ENCODE data around the gene TAPBPL.
"Not testable (repeated sequence)": the region's sequence is repeated elsewhere in the genome, so short reads cannot be mapped to it uniquely, and the experiment has no call there.

The TAPBPL gene

GRCh38 chr12:6462234-6462995 is 10.6 kb downstream of the TAPBPL start:
- H3K4me3 ChIP-seq (ENCODE audit: low read depth, low read length), result no peak overlapping the region

- no peak overlapping the region for H3K4me3 ChIP-seq (ENCODE audit: low read depth, low read length)
These were observed 11.4 kb downstream of the TAPBPL start for GRCh38 chr12:6463216-6463615.

- no peak overlapping the region for H3K4me3 ChIP-seq (ENCODE audit: low read depth, low read length)
These were observed 12.0 kb downstream of the TAPBPL start for GRCh38 chr12:6463858-6464257.

- no peak overlapping the region for H3K4me3 ChIP-seq (ENCODE audit: low read depth, low read length)
These were observed 12.7 kb downstream of the TAPBPL start for GRCh38 chr12:6464531-6464930.

- no peak overlapping the region for H3K4me3 ChIP-seq (ENCODE audit: low read depth, low read length)
These were observed 13.8 kb downstream of the TAPBPL start for GRCh38 chr12:6465467-6466183.

- H3K4me3 ChIP-seq (ENCODE audit: low read depth, low read length), result no peak overlapping the region
These were observed 14.3 kb downstream of the TAPBPL start for GRCh38 chr12:6466184-6466573.

GRCh38 chr12:6466751-6467150 is 14.9 kb downstream of the TAPBPL start:
- not testable (repeated sequence) for H3K4me3 ChIP-seq (ENCODE audit: low read depth, low read length)

- H3K4me3 ChIP-seq (ENCODE audit: low read depth, low read length), result not testable (repeated sequence)
These were observed 15.9 kb downstream of the TAPBPL start for GRCh38 chr12:6467571-6468282.

GRCh38 chr12:6468283-6468575 is 16.4 kb downstream of the TAPBPL start:
- no peak overlapping the region for H3K4me3 ChIP-seq (ENCODE audit: low read depth, low read length)

GRCh38 chr12:6469092-6469491 is 17.2 kb downstream of the TAPBPL start:
- no peak overlapping the region for H3K4me3 ChIP-seq (ENCODE audit: low read depth, low read length)

- peak overlapping the region; percentile 89 for H3K4me3 ChIP-seq (ENCODE audit: low read depth, low read length)
These were observed 17.9 kb downstream of the TAPBPL start for GRCh38 chr12:6469609-6470374.

GRCh38 chr12:6470375-6471163 is 18.7 kb downstream of the TAPBPL start, which contains the start of gene VAMP1:
Gene VAMP1 (minus strand): TSS chr12:6470677. CDS start chr12:6470531, 146 bp downstream.
- peak within 1 kb of the TSS; percentile 89 for H3K4me3 ChIP-seq (ENCODE audit: low read depth, low read length)

GRCh38 chr12:6471989-6472360 is 20.1 kb downstream of the TAPBPL start:
- no peak overlapping the region for H3K4me3 ChIP-seq (ENCODE audit: low read depth, low read length)

- H3K4me3 ChIP-seq (ENCODE audit: low read depth, low read length), result no peak overlapping the region
These were observed 20.6 kb downstream of the TAPBPL start for GRCh38 chr12:6472491-6472890.

GRCh38 chr12:6475233-6475975 is 23.6 kb downstream of the TAPBPL start:
- H3K4me3 ChIP-seq (ENCODE audit: low read depth, low read length), result not testable (repeated sequence)

GRCh38 chr12:6476489-6476888 is 24.6 kb downstream of the TAPBPL start:
- H3K4me3 ChIP-seq (ENCODE audit: low read depth, low read length), result no peak overlapping the region

GRCh38 chr12:6477601-6478377 is 25.9 kb downstream of the TAPBPL start:
- not testable (repeated sequence) for H3K4me3 ChIP-seq (ENCODE audit: low read depth, low read length)

- H3K4me3 ChIP-seq (ENCODE audit: low read depth, low read length), result no peak overlapping the region
These were observed 26.6 kb downstream of the TAPBPL start for GRCh38 chr12:6478416-6478815.

GRCh38 chr12:6488240-6488639 is 36.4 kb downstream of the TAPBPL start:
- H3K4me3 ChIP-seq (ENCODE audit: low read depth, low read length), result no peak overlapping the region
